GM21526 (cell line): ENCODE measurements around the gene NOS1AP.

Experiments
- ATAC-seq: cut with Tn5 transposase; IDR thresholded peaks from one replicate; pipeline ENCODE4 v1.9.1; 2021; ENCODE audit warnings: moderate library complexity; ENCODE audit not compliant: unreplicated experiment, low FRiP score

NOS1AP gene

DNA sequence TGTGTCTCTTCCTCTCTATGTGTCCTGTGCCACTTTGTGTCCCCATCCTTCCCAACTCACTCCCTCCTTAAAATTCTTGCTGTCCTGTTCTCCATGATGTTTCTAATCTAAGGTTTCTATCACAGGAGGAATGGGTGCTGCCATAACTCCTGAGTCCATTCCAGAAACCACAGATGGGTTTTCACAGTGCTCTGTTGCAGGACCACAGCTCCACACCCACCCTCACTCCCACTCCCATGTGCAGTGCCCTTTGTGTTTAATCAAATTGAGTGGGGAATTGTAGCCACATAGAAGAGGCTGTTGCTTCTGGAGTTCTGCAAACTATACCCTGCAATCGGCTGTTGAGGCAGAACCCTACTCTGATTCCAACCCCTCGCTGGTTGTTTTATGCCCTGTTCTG, 165.1 kb downstream of the NOS1AP start:
- ATAC-seq, result no peak

DNA sequence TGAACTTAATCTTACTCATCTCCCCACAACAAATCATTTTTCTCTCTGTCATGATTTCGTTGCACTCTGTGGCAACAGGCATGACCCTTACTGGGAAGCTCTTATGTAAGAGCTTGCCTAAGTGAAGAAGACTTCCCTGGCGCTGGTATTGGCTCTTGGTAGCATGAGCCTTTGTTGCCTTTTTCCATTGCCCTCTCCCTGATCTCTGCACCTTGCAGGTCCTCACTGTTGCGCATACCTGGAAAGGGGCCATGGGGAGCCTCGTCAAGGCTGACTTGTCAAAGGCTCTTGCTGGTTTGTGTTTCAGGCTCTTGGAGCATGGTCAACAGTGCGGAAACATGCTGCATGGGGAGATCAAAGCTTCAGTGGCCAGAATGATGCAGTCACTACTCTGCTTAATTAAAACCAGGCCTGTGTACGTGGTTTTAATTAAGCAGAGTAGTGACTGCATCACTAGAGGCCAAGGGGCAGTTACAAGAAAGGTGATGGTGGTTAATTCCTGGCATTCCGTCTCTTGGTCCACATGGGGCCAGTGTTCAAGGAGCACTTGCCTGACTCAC, 165.8 kb downstream of the NOS1AP start:
- no peak for ATAC-seq

DNA sequence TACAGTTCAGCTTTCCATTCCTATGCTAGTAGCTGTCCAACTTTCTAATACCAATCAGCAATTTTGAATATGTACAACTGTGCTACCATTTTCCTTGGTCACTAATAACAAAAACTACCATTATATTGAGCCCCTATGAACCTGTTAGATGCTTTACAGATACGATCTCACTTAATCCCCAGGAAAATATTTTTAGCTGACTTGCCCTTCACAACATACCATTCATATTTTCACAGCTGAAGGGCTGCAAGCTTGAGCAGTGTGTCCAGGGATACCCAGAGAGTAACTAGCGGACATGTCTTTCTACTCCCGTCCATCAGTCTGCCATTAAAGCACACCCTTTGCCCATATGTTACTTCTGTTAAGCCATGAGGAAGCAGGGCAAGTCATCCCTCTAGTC, 166.7 kb downstream of the NOS1AP start:
- no peak for ATAC-seq

DNA sequence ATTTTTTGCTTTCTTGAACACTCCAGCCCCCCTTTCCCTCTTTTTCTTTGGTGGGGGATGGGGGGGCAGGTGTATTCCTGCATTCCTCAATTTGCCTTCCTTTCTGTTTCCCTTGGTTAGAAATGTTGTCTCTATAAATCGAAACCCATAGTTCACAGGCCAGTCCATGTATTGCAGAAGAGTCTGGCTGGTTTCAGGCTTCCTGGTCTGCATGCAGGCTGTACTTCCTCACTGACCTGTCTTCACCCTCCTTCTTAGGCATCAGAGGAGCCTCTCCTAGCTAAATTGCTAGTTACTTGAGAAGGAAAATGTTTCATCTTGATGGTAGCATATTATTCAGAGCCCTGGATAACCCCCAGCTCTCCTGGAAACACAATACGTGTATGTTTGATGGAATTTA, 167.1 kb downstream of the NOS1AP start:
- ATAC-seq, result no peak

DNA sequence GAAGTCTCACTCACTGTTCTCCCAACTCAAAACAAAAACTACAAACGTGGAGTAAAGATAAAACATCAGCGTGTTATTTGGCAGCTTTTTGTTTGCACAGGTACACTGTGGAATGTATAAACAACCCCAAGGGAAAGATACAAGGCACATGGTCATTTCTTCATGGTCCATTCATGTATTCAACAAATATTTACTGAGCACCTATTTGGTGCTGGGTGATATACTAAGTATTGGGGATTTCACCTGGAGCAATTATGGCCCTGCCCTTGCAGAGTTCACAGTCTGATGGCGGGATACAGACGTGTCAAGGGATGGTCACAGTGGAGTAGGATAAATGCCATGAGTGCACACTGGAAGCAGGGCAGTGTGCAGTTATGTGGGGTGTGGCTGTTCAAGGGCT, 171.1 kb downstream of the NOS1AP start:
- no peak for ATAC-seq

DNA sequence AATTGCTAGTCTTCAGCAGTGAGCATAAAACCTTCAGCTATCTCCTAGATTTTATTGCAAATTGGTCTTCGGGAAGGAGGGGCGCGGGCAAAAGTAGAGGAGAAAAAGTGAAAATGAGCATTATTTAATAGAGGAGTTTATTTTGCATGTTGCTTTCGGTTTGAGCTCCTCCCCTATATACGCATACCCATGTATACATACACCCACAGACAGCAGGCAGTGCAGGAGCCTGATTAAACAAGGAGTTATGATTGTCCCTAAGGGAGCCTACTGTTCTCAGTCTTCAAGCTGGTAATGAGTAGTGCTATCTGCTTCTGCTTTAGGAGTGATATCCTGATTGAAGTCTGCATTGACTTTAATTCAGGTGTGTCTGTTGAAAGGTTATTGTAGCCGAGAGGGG, 173.3 kb downstream of the NOS1AP start:
- no peak for ATAC-seq

DNA sequence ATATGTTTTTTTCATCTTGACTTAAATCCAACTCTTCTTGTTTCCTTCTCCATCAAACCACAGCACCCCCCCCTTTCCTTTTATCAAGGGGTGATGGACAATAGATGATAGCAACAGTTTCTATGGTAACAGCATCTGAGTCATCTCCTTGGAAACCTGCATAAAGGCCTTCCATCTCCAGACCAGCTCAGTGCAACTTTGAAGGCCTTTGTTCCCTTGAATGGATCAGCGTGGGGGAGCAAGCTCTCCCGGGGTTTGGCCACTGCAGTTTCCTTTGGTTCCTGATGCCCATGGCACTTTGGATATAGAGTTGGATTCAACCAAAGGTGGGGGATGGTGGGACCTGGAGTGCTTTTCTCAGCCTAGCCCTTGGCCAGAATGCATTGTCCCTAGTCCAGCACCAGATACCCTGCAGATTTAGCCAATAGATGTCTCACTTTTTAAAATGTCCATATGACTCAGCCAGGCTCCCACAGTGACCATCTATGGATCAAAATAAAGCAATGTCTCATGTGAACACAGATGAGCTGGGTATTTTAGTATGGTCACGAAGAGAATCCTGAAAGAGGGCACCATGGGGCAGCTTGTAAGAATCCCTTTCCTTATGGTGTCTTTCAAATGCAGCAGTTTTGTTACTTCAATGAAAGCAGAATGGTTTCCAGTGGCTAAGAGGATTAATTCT, 179.5 kb downstream of the NOS1AP start:
- no peak for ATAC-seq

DNA sequence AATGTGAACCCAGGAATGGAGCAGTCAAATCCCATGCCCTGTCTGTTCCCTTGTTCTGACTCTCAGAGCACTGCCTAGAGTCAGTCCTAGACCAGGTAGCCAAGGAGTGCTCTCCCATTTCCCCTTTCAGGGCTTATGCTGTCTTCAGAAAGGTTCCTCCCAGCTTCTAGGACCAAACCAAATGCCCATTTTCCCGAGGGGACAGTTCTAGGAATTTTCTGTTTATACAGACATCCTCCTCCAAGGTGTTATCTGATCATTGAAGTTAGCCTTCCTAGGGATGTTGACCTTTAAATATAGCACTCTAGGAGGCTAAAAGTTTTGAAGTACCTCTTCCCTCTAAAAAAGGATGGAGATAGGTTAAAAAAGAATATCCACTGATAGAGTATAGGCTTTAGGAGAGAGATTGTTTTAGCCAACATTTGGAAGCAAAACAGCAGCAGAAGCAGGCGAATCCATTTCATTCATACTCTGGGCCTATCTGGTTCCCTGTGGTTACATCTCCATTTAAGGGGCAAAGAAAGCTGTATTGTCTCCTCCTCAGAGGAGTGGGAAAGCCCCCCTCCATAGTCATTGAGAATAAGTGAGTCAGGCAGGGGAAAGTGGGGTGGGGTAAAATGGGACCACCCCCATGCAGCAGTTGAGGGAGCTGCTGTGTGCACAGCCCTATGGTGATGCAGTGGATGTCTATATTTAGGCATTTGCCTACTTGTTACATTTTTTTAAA, 180.7 kb downstream of the NOS1AP start:
- no peak for ATAC-seq

DNA sequence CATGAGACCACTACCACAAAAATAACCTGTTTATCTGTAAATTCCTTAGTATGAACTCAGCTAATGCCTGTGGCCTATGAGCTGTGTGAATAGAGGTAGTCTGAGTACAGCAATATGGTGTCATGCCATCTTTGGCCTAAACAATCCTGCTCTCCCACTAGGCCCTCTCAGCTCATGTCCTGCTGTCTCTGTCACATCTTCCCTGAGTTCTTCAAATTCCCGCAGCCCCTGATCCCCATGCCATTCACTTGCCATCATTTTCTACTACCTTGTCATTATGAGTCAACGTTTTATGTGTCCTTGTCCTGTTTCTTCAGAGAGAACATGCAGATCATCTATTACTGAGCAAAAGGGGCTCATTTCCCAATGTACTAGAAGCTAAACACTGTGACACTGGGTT, 181.6 kb downstream of the NOS1AP start:
- no peak for ATAC-seq

DNA sequence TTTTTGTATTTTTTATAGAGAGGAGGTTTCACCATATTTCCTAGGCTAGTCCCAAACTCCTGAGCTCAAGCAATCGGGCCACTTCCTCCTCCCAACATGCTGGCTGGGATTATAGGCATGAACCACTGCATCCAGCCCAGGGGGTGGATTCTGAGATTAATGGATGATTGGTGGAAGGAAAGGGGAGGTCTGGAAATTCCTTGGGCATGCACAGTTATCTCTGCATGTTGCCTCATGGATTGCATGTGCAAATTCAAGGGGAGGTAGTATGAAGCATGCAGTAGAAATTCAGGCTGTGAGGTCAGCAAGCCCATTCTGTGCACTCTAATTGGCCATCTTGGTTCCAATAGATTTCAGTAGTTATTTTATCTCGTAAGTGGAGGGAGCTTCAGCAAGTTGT, 182.7 kb downstream of the NOS1AP start:
- ATAC-seq, result no peak

DNA sequence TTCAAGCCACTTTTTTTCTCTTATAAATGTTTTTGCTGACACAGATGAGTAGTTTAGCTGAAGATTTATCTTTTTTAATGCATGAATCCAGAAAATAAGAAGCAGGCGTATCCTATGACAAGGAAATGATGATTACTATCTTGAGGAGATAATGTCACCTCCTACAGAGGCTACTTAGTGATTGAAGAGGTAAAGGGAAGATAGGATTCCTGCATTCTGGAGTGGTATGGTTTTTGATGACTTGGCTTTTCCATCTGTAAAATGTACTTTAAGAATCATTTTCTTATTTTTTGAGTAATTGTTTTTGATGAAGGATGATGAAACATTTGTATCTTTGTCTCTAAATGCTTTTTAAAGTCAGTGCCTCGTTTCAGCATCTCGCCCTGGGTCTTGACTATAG, 184.3 kb downstream of the NOS1AP start:
- ATAC-seq, result no peak

DNA sequence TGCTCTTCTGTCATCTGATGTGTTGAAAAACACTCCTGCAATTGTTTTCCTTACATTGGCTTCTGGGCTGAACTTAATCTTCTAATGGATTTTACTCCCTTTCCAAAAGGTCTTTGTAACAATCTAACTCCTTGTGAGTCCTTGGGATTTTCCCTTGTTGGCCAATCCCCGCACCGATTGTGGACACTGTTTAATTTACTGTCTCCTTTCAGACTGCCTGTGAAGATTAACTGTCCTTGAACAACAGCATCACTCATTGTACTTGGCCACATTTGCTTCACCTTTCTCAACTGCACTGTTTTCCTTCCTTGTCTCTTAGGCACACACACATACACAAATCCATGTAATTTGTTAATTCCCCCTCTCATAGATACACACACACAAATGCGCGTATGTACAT, 186.8 kb downstream of the NOS1AP start:
- no peak for ATAC-seq

DNA sequence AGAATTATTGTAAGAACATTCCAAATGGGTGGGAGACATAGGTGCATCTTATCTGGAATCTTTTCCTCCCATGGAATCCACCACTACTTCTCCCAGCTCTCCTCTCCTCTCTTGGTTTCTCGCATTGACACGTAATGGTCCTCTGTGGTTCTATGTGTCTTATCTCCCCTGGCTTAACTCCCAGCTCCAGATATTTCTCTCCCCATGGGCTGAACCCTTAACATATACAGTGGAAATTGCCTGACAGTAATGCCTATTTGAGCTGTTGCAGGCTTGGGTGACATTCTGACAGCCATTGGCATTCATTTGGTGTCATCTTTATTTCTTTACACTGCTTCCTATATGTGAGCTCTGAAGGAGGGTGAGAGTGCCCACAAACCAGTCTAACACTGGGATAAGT, 188.9 kb downstream of the NOS1AP start:
- ATAC-seq, result no peak

DNA sequence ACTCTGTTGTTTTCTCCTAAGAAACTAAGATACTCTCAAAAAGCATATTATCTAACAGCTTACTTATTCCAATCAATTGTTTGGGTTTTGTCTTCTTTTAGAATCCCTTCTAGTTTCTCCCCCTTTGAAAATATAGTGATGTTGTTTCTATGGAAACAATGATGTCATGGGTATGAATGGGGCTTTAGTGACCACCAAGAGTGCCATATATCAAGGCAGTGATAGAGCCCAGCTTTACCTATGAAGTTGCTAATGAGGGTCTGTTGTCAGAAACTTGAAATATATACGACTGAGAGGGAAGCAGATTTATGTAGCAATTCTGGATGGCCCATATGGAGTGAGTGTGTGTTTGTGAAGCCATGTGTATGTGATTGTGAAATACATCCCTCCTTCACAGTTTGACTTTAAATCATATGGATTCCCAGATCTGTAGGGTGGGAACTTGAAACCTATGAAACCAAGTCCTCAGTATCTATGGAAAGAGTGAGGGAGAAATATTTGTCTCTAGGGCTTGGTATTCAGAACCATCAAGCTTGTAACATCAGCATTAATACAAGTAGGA, 190.5 kb downstream of the NOS1AP start:
- ATAC-seq, result no peak

DNA sequence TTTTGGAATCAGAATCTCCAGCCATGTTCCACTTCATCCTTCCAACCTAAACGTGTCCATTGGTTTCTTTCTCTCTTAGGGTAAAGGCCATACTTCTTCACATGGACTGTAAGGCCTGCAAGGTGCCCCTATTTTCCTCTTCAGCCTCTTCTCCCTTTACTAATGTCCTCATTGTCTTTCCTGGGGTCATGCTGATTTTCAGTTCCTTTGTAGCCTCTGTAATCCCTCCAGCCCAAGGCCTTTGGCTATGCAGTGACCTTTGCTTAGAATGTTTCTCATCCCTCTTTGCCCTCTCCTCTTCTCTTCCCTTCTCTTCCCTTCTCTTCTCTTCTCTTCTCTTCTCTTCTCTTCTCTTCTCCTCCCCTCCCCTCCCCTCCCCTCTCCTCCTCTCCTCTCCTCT, 194.6 kb downstream of the NOS1AP start:
- ATAC-seq, result no peak

DNA sequence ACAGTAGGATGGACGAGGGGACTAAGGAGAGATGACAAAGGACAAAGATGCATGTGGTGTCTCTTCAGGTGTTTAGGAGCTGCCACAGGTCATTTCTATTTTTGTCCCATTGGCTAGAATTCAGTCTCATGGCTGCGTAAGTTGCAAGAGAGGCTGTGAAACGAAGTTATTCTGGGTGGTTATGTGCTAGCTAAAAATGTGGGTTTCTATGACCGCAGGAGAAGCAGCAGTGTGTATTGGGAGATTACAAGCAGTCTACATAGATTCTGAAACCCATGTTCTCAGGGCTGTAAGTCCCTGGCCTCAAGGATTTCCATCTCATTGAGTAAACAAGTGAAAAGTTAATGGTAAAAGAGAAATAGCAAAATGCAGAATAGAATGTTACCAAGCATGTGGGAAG, 196.5 kb downstream of the NOS1AP start:
- ATAC-seq, result no peak

DNA sequence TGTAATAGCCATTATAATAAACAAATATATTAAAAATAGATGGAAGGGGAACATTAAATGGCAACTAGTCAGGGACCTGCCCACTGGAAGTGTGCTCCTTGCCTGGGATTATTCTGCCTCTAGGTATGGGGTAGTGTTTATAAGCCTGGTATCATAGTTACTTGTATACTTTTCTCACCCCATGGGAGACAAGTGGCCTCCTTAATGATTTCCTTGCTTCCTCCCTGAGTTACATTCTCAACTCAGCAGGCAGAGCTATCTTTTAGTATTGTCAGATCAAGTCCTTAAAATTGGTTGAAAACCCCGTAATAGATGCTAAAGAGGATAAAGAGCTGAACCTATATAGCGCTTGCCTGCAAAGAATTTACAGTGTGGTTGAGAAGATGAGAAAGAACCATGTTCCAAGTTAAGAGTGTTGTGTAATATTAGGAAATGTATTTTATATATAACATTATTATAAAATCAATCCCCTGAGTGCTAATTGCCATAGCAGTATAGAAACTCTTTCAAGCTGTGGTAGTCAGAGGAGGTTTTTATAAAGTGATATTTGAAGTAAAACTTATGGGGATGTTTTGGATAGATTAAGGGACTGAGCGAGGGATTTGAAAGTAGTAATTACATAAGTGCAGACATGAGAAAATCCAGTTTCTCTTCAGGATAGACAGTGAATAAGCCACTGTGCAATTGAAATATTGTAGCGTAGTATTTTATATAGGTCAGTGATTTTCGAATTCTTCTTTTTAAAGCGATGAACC, 200.7 kb downstream of the NOS1AP start:
- no peak for ATAC-seq

DNA sequence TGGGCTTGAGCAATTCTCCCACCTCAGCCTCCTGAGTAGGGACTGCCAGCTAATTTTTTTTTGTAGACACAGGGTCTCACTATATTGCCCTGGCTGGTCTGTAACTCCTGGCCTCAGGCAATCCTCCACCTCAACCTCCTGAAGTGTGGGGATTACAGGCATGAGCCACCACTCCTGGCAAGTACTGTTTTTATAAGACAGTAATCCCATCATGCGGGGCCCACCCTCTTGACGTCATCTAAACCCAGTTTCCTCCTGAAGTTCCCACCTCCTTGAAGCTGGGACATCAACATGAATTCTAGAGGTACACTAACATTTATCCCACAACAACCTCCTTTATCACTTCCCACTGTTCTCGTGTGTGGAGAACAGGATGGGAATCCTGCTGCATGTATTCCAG, 202.5 kb downstream of the NOS1AP start:
- no peak for ATAC-seq

DNA sequence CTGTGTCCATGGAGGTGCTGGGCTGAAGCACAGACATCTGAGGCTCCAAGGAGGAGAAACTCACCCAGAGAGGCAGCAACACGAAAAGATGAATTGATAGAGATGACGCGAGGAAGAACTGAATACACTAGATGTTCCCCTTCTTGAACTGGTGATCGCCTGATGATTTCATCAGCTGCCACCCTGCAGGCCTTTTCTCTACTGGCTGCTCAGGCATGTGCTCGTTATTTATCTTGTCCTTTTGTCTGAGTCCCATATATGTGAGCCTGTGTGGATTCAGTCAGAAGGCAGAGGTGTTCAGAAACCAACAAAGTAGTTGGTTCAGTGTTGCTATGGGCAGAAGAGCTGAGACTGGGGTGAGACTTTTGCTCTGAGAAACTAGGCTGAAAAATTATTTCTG, 202.9 kb downstream of the NOS1AP start:
- no peak for ATAC-seq

DNA sequence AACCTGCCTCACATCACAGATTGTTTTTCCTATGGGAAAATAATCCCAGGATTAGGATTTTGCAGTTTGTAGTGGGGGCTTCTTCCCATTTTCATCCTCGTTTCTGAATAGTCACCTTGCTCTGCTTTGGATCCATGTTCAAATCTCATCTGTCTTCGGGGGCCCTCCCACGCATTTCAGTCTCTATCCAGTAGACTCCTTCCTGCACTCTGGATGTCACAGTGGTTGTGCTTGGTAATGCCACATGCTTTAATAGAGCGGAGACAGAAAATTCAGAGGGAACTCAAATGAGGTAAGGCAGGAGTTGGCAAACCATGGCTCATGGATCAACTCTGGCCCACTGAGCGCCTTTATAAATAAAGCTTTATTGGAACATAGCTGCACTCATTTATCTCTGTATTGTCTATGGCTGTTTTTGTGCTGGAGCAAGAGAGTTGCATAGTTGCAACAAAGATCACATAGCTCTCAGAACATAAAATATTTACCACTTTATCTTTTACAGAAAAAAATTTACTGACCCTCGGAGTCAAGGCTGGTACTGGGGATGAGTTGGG, 206.2 kb downstream of the NOS1AP start:
- no peak for ATAC-seq

DNA sequence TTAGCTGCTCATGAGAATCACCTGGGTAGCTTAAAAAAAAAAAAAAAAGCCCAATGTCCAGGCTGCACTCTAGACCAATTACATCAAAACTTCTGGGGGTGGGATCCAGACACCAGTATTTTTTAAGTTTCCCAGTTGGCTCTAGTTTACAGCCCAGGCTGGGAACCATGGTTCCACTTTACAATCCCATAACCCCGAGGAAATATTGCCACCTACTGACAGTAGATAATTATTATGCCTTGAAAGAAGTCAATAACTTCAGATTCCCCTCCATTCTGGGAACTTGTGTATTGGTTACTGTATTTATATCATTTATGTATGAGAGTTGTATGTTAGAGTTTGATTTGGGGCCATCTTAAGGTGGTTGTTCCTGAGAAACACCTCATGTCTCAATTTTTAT, 207.0 kb downstream of the NOS1AP start:
- no peak for ATAC-seq
